LNCaP clone FGC (cell line): Measurements from ENCODE around the gene SEC22C.

ENCODE experiments used
- DNase-seq: peaks from one replicate; pipeline ENCODE4 v3.0.0-alpha.2; 2011; ENCODE audit warnings: low read depth
- H3K4me3 ChIP-seq: 2 replicates; pipeline ENCODE4 v1.5.1; 2011; ENCODE audit warnings: mild to moderate bottlenecking, low read depth, low read length, control low read depth
- CTCF ChIP-seq: IDR thresholded peaks from 2 replicates; pipeline ENCODE4 v1.5.1; 2012; ENCODE audit warnings: mild to moderate bottlenecking; ENCODE audit not compliant: control insufficient read depth, insufficient read depth; ENCODE audit errors: extremely low read depth

The SEC22C gene

GRCh38 chr3:42507252-42507651 is 74.5 kb downstream of the SEC22C start:
- TF ChIP-seq CTCF: no peak
- DNase-seq: peak; percentile 93
- H3K4me3 ChIP-seq: peak overlapping the region; percentile 27

GRCh38 chr3:42505849-42506410 is 75.8 kb downstream of the SEC22C start:
- DNase-seq: no peak
- no peak overlapping the region for H3K4me3 ChIP-seq
- TF ChIP-seq CTCF: no peak

GRCh38 chr3:42505128-42505848 is 76.5 kb downstream of the SEC22C start:
- no peak overlapping the region for H3K4me3 ChIP-seq
- TF ChIP-seq CTCF: no peak
- DNase-seq: no peak

- H3K4me3 ChIP-seq: no peak overlapping the region
- no peak for TF ChIP-seq CTCF
- no peak for DNase-seq
Observed at GRCh38 chr3:42504334-42505127, 77.2 kb downstream of the SEC22C start.

- H3K4me3 ChIP-seq: no peak overlapping the region; the same call in 1 of the 2 replicates
- DNase-seq: no peak
- TF ChIP-seq CTCF: no peak
Observed at GRCh38 chr3:42503957-42504333, 77.8 kb downstream of the SEC22C start.

GRCh38 chr3:42503251-42503924 is 78.4 kb downstream of the SEC22C start:
- no peak for TF ChIP-seq CTCF
- peak overlapping the region; percentile 62 for H3K4me3 ChIP-seq
- no peak for DNase-seq
